OCI-LY7 (cell line): Measurements from ENCODE around the gene CDKAL1. TPM values are rescaled to one million over a fixed set of nuclear protein-coding genes. Genes with fewer than 3 reads are reported as not detected.

Experiments used
- BruUV-seq: library from RNA; stranded (reverse); fragments of 400-500 nt; replicated peaks from 2 replicates; lab custom pipeline; 2021; lab: Mats Ljungman, UMichigan
- CTCF ChIA-PET: fragments of 300-600 bp; sonication (Branson Sonifier 250); formaldehyde crosslinking; loops from one replicate; lab custom pipeline; 2022; ENCODE audit warnings: antibody characterized with exemption; ENCODE audit not compliant: unreplicated experiment; lab: Charles Lee
- POLR2A ChIA-PET: fragments of 300-600 bp; sonication (Branson Sonifier 250); formaldehyde crosslinking; loops from one replicate; lab custom pipeline; 2022; ENCODE audit warnings: antibody characterized with exemption; lab: Charles Lee
- DNase-seq: peaks from one replicate; pipeline ENCODE4 v3.0.0-alpha.2; 2015; ENCODE audit warnings: low spot score
- H2AFZ ChIP-seq: fragments of 200-600 bp; sonication (generic), shearing (Covaris generic); 2 replicates; pipeline ENCODE4 v1.6.1; 2014; ENCODE audit warnings: mild to moderate bottlenecking, antibody characterized with exemption, low read length, moderate library complexity
- H3K27ac ChIP-seq: fragments of 200-600 bp; sonication (generic); 2 replicates; pipeline ENCODE4 v1.5.1; 2014; ENCODE audit warnings: mixed run types, low read depth, mild to moderate bottlenecking, moderate library complexity, low read length, inconsistent platforms; ENCODE audit not compliant: poor library complexity, severe bottlenecking
- H3K36me3 ChIP-seq: fragments of 200-600 bp; sonication (generic); 2 replicates; pipeline ENCODE4 v1.6.1; 2014; ENCODE audit warnings: mild to moderate bottlenecking, antibody characterized with exemption, low read length, moderate library complexity, mixed read lengths; ENCODE audit not compliant: insufficient read depth
- H3K4me1 ChIP-seq: fragments of 200-600 bp; sonication (generic); 2 replicates; pipeline ENCODE4 v1.5.1; 2014; ENCODE audit warnings: mild to moderate bottlenecking, low read length; ENCODE audit not compliant: insufficient read depth, poor library complexity, severe bottlenecking
- H3K4me2 ChIP-seq: fragments of 200-600 bp; sonication (generic); 2 replicates; pipeline ENCODE4 v1.6.1; 2014; ENCODE audit warnings: mild to moderate bottlenecking, low read length
- H3K4me3 ChIP-seq: fragments of 200-600 bp; sonication (generic); 2 replicates; pipeline ENCODE4 v1.5.1; 2014; ENCODE audit warnings: mild to moderate bottlenecking, low read depth, low read length; ENCODE audit not compliant: poor library complexity, severe bottlenecking
- H3K79me2 ChIP-seq: fragments of 200-600 bp; sonication (generic); 2 replicates; pipeline ENCODE4 v1.6.1; 2016; ENCODE audit warnings: low read depth, mild to moderate bottlenecking, low read length, moderate library complexity, mixed read lengths; ENCODE audit not compliant: insufficient read depth
- H3K9me2 ChIP-seq: fragments of 200-600 bp; sonication (generic); 2 replicates; pipeline ENCODE4 v1.6.1; 2016; ENCODE audit warnings: mild to moderate bottlenecking, low read length, mixed read lengths; ENCODE audit not compliant: insufficient read depth
- H3K9me3 ChIP-seq: fragments of 200-600 bp; sonication (generic); 2 replicates; pipeline ENCODE4 v1.6.1; 2014; ENCODE audit warnings: mild to moderate bottlenecking, mixed run types, low read length, mixed read lengths
- H4K20me1 ChIP-seq: fragments of 200-600 bp; sonication (generic); 2 replicates; pipeline ENCODE4 v1.6.1; 2014; ENCODE audit warnings: mild to moderate bottlenecking, antibody characterized with exemption, low read length, moderate library complexity, mixed read lengths; ENCODE audit not compliant: insufficient read depth
- EZH2phosphoT487 ChIP-seq: fragments of 200-600 bp; sonication (generic); IDR thresholded peaks from 2 replicates; pipeline ENCODE4 v1.6.1; 2018; ENCODE audit warnings: low read depth, borderline replicate concordance, mild to moderate bottlenecking, mixed run types, antibody characterized with exemption, low read length, moderate library complexity, mixed read lengths
- intact Hi-C: fragments of 100-400 bp; cut with micrococcal nuclease; formaldehyde crosslinking; loops from one replicate; pipeline ENCODE4 v1.10.0; 2022; ENCODE audit not compliant: unreplicated experiment
- total RNA-seq, 2 experiments: library from RNA; depleted of rRNA in 1 of 2; stranded (reverse); fragments of >200 nt in 1 of 2; shearing (Covaris generic) in 1 of 2; gene quantifications; 2 replicates each; pipeline ENCODE4 v1.2.3, GENCODE V29; 2014 to 2022
- TF ChIP-seq, protein P1 (sequence below): fragments of 200-600 bp; sonication (generic); conservative IDR thresholded peaks from 2 replicates; pipeline ENCODE4 v1.5.1; 2014; ENCODE audit warnings: mild to moderate bottlenecking, antibody characterized with exemption, low read length, moderate library complexity, mixed read lengths

The CDKAL1 gene
- total RNA-seq, 2 experiments from 2014 or later, result 19.9 to 21.1 TPM

DNA sequence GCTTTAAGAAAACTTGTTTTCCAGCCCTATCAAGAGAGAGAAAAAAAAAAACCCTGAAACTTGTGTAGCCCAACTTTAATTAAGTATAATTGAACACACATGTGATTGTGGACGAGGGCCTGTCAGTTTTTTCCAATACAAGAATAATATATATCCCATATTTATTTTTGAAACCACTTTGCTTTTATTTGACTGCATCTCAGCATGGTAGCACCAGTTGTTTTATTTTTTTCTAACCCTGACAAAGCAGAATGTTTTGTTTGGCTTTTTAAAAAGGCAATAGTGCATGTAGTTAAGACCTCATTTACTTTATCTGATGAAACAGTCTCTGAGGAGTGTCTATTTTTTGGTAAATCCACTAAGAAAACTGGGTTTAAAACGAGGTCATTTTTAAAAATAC is 257.7 kb downstream of the CDKAL1 start:
- Histone ChIP-seq H3K79me2 (no peaks in the 10 kb centered on the region), H3K4me1 (no peaks in the 10 kb centered on the region), H2AFZ (no peak overlapping the region), H3K9me2 (no peaks in the 10 kb centered on the region), H3K4me3 (no peak overlapping the region), H3K27ac (no peak overlapping the region), H4K20me1 (no peaks in the 10 kb centered on the region), H3K36me3 (no peaks in the 10 kb centered on the region), H3K4me2 (no peak overlapping the region), H3K9me3 (no peaks in the 10 kb centered on the region)
- BruUV-seq, result no TSS peak
- CTCF ChIA-PET, result no interaction called here
- TF ChIP-seq, protein P1, sequence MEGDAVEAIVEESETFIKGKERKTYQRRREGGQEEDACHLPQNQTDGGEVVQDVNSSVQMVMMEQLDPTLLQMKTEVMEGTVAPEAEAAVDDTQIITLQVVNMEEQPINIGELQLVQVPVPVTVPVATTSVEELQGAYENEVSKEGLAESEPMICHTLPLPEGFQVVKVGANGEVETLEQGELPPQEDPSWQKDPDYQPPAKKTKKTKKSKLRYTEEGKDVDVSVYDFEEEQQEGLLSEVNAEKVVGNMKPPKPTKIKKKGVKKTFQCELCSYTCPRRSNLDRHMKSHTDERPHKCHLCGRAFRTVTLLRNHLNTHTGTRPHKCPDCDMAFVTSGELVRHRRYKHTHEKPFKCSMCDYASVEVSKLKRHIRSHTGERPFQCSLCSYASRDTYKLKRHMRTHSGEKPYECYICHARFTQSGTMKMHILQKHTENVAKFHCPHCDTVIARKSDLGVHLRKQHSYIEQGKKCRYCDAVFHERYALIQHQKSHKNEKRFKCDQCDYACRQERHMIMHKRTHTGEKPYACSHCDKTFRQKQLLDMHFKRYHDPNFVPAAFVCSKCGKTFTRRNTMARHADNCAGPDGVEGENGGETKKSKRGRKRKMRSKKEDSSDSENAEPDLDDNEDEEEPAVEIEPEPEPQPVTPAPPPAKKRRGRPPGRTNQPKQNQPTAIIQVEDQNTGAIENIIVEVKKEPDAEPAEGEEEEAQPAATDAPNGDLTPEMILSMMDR, result no peak
- POLR2A ChIA-PET, result no interaction called here
- DNase-seq, result no peak
- intact Hi-C loops, result no loop called here

DNA sequence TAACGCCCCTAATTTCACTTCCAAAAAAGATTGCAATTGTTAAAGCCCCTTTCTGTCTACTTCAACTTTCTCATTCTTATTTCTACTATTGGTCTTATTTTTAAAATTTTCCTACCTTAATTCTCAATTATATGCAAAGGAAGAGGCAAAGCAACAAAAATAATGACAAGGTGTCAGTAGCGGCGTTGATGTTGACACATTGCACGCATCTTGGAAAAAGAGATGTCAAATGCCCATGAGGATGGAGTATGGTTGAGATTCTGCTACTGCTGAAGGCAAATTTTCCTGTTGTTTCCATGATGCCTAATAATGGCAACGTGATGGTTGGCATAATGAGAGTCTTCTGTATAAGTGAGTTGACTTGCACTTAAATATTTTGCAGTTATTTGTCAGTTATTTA is 258.9 kb downstream of the CDKAL1 start:
- no TSS peak for BruUV-seq
- no peak for TF ChIP-seq EZH2phosphoT487
- TF ChIP-seq, protein P1, result no peak
- Histone ChIP-seq H4K20me1 (no peaks in the 10 kb centered on the region), H3K36me3 (no peaks in the 10 kb centered on the region), H3K9me3 (no peaks in the 10 kb centered on the region), H2AFZ (no peak overlapping the region), H3K9me2 (no peaks in the 10 kb centered on the region), H3K79me2 (no peaks in the 10 kb centered on the region), H3K27ac (no peak overlapping the region), H3K4me2 (no peak overlapping the region), H3K4me3 (no peak overlapping the region), H3K4me1 (no peaks in the 10 kb centered on the region)
- POLR2A ChIA-PET, result no interaction called here
- DNase-seq, result no peak
- CTCF ChIA-PET, result no interaction called here
- intact Hi-C loops, result no loop called here

DNA sequence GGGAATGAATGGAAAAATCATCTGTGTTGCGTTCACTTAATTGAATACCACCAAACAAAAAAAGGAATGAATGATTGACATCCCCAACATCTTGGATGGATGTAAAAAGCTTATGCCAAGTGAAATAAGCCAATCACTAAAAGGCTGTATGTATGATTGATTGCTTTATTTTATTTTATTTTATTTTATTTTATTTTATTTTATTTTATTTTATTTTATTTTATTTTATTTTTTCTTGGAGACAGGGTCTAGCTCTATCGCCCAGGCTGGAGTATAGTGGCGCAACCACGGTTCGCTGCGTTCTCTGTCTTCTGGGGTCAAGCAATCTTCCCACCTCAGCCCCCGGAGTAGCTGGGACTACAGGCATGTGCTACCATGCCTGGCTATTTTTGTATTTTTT is 263.3 kb downstream of the CDKAL1 start:
- Histone ChIP-seq H3K9me2 (no peaks in the 10 kb centered on the region), H3K4me1 (no peaks in the 10 kb centered on the region), H3K4me3 (no peak overlapping the region), H3K27ac (no peak overlapping the region), H3K79me2 (no peaks in the 10 kb centered on the region), H3K4me2 (no peak overlapping the region), H4K20me1 (no peaks in the 10 kb centered on the region), H3K36me3 (no peaks in the 10 kb centered on the region), H3K9me3 (no peaks in the 10 kb centered on the region), H2AFZ (no peak overlapping the region)
- ChIA-PET POLR2A (interaction anchor here (0.6 kb wide), 1 partner anchor 11 kb away, joined by 5 read pairs; no protein-coding TSS in a partner anchor), CTCF (no interaction called here)
- DNase-seq, result no peak
- intact Hi-C loops, result no loop called here
- BruUV-seq, result no TSS peak
- TF ChIP-seq, protein P1, result no peak
- TF ChIP-seq EZH2phosphoT487, result no peak
